Putamen (tissue), 1 donor: ENCODE measurements around the gene ABCD1.

Experiments
- DNase-seq: peaks from one replicate; pipeline ENCODE4 v3.0.0-alpha.2; 2016; ENCODE audit warnings: low spot score

Gene ABCD1

DNA sequence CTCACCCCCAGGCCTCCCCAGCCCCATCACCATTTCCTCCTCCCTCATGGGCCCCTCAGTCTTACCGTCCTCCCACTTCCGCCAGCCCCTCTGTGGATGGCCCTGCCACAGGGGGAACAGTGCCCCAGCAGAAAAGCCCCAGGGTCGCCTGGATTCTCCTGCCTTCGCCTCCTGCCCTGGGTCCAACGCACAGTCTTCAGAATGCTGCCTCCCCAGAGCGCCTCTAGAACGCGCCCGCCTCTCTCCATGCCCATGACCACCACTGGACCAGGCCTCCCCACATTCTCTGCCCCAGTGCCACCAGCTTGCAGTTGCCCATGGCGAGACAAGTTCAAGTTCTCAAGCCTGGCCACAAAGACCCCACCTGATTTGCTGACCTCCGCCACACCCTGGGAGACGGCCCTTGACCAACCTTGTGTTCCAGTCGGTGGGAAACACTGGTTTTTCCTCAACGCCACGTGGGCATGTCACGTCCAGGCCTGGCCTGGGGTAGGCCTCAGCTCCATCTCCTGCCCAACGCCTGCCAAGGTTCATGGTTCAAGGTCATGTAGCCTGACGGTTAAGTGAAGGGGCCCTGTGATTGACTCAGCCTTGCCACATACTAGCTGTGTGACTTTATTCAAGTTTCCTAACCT, 38.8 kb downstream of the ABCD1 start:
- DNase-seq, result no peak

- DNase-seq, result peak; percentile 86
These were observed 39.5 kb downstream of the ABCD1 start, which contains the start of gene PLXNB3 for GRCh38 chrX:153763989-153764755. PLXNB3 (plus strand) TSS chrX:153764249; CDS start chrX:153765536, 1,287 bp downstream.

DNA sequence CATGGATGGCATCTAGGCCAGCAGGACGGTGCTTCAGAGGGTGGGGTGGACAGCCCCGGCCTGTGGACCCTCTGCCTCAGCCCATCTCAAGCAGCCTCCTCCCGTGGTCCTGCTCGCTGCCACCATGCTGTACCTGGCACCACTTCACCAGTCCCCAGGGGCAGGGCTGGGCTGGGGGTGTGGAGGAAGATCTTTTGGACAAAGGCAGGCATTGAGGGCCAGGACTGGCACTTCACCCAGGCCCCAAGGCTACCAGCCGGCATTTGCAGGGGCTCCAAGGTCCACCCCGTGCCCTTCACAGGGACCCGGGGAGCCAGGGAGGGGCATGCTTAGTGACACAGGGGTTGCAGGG, 40.1 kb downstream of the ABCD1 start:
- DNase-seq, result no peak

DNA sequence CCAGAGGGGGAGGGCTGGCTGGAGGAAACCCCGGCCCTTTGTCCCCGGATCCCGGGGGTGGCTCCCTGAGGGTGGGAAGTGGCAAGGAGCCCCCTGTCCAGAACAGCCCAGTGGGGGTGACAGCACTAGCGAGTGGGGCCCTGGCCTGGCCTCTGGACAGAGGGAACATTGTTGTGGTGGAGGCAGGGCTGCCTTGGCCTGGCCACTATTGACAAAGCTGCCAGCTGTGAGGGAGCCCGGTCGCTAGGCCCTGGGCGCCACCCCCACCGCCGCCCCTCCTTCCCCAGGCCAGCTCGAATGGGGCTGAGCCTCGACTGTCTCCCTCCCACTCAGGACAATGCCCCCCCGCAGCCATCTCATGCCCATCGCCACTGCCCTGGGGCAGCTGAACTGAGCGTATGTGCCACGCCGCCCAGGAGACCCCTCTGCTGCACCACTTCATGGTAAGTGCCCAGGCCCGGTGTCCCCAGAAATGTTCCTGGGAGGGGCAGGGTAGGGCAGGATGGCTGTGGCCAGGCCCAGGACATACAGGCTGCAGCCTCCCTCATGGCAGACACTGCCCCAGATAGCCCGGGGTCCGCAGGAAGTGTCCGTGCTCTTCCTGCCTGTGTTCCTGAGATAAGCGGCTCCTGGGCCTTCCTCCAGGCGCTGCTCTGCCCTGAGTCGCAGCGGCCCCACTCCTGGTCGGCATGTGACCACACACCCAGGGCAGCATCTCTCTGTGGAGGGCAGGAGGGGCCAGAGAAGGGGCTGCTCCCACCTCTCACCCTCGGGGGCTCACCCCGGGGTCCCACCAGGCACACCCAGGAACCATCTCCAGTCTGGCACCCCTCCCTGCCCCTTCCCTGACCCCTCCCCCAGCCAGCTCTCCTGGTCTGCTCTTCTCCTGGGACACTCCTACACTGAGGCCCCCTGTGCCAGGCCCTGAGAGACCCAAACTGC, 40.8 kb downstream of the ABCD1 start:
- DNase-seq, result peak; percentile 93

DNA sequence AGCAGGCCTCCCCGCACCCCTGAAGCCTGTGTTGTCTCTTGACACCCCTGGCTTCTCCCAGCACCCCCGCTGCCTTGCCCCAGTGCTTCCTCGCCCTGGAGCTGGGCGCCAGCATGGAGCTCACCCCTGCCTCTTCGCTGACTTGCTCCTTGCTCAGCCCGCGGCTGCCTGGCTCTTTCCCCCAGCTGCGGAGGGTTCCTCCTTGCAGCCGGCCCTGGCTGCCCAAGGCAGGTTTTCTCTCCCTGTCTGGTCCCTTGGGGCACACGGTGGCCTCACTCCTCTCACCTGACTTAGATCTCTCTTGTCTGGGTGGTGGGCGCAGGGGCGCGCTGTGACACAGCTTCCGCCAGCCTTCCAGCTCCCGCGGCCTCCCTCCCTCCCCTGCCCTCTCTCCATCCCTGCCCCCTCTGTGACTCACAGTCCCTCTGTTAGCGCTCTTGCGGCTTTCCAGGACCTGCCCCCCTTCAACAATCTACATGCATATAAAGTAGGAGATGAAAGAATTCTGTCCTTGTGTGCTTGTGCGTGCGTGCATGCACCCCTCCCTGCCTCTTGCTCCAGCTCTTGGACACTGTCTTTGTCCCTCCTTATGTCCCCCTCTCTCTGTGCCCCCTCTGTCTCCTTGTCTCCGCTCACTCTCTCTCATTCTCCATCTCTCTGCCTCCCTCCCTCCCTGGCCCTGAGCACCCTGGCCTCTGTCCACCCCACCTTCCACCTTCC, 41.6 kb downstream of the ABCD1 start:
- peak; percentile 74 for DNase-seq

GRCh38 chrX:153766871-153767673, 42.4 kb downstream of the ABCD1 start:
- DNase-seq, result no peak

DNA sequence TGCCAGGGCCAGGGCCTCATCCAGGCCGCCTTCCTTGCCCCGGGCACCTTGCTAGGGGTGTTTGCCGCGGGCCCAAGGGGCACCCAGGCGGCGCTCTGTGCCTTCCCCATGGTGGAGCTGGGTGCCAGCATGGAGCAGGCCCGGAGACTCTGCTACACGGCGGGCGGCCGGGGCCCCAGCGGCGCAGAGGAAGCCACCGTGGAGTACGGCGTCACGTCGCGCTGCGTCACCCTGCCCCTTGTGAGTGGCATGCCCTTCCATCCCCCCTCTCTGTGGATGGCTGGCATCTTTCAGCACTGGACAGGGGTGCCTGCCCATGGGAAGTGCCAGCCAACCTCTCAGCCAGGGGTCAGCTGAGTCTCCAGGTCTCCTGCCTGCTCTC, 43.0 kb downstream of the ABCD1 start:
- DNase-seq, result no peak

DNA sequence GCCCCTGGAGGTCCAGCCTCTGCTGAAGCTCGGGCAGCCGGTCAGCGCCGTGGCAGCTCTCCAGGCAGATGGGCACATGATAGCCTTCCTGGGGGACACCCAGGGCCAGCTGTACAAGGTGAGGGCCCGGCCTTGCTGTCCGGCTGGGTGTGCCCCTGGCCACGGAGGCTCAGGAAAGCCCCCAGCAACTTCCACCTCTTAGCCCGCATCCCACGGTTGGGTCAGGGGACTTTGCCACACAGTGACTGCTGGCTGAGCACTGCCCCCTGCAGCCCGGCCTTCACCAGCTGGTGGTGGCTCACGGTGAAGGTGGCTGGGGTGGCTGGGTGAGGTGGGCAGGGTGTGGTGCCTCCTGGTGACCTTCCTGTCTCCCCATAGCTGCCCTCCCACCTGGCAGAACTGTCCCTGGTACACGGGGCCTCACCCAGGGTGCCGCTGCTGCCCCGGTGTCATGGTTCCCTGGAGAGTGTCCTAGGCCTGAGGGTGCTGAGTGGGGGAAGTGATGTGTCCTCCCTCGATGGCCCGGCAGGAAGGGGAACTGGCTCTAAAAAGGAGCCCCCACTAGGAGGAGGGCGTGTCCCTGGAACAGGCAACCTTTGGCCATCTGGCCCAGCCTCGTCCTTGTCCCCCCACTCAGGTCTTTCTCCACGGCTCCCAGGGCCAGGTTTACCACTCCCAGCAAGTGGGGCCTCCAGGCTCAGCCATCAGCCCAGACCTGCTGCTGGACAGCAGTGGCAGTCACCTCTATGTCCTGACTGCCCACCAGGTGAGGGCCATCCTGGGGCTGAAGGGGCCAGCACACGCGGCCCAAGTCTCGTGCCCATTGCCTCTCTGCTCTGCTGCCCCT, 43.9 kb downstream of the ABCD1 start:
- DNase-seq, result no peak

DNA sequence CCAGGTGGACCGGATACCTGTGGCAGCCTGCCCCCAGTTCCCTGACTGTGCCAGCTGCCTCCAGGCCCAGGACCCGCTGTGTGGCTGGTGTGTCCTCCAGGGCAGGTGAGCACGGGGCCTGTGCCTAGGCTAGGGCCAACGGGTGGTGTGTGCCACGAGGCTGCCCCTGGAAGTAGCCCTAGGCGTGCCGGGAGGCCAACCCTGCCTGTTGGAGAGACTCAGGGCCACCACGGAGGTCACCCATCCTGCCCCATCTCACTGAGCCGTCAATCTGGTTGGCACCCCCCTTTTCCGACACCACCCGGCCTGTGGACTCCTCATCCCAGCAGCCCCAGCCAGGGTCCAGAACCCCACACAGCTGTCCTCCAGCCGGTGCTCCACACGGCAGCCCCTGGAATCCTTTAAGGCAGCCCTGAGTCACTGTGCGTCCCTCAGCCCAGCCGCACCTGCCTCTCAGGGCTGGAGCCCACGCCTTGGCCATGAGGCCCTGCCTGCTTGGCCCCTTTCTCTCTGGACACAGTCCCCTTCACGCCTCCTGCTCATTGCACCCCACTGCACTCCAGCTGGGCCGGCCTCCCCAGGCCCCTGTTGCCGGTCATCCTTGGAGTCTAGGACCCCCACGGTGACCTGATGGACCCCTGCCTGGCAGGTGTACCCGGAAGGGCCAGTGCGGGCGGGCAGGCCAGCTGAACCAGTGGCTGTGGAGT, 44.7 kb downstream of the ABCD1 start:
- no peak for DNase-seq

DNA sequence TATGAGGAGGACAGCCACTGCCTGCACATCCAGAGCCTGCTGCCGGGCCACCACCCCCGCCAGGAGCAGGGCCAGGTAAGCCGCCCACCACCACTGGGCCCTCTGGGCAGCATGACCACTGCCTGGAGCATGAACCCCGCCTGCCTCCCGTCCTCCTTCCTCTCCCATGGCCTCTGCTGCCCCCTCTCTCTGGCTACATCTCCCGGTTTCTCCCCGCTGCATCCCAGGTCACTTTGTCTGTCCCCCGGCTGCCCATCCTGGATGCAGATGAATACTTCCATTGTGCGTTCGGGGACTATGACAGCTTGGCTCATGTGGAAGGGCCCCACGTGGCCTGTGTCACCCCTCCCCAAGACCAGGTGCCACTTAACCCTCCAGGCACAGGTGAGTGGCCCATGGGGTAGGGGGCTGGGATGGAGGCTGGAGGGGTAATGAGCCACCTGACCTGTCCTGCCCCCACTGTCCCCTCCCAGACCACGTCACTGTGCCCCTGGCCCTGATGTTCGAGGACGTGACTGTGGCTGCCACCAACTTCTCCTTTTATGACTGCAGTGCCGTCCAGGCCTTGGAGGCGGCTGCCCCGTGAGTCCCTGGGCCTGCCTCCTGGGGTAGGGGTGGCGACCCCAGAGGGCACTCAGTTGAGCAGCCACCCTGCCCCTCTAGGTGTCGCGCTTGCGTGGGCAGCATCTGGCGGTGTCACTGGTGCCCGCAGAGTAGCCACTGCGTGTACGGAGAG, 45.4 kb downstream of the ABCD1 start:
- no peak for DNase-seq

GRCh38 chrX:153770601-153771414, 46.2 kb downstream of the ABCD1 start:
- no peak for DNase-seq

DNA sequence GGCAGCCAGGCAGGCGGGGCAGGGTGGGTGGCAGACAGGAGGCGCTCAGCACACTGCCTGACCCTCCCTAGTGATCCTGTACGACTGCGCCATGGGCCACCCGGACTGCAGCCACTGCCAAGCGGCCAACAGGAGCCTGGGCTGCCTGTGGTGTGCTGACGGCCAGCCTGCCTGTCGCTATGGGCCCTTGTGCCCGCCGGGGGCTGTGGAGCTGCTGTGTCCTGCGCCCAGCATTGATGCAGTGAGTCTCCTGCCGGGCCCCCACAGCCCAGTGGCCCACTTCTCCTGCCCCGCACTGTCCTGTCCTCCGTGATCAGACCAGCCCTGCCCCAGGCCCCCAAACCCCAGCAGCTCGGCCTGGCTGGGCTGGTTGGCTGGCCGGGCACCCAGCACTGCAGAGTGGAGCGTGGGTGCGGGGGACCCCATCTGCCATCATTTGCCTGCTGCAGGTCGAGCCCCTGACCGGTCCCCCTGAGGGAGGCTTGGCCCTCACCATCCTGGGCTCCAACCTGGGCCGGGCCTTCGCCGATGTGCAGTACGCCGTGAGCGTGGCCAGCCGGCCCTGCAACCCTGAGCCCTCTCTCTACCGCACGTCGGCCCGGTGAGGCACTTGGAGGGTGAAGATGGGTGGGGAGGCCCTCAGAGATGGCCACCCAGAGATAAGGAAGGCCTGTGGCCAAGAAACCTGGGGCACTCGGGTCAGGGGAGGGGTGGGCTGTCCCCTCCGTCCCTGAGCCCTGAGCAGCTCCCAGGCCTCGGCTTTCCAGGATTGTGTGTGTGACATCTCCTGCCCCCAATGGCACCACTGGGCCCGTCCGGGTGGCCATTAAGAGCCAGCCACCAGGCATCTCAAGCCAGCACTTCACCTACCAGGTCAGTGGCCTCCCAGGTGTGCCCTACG, 47.0 kb downstream of the ABCD1 start:
- DNase-seq, result no peak

DNA sequence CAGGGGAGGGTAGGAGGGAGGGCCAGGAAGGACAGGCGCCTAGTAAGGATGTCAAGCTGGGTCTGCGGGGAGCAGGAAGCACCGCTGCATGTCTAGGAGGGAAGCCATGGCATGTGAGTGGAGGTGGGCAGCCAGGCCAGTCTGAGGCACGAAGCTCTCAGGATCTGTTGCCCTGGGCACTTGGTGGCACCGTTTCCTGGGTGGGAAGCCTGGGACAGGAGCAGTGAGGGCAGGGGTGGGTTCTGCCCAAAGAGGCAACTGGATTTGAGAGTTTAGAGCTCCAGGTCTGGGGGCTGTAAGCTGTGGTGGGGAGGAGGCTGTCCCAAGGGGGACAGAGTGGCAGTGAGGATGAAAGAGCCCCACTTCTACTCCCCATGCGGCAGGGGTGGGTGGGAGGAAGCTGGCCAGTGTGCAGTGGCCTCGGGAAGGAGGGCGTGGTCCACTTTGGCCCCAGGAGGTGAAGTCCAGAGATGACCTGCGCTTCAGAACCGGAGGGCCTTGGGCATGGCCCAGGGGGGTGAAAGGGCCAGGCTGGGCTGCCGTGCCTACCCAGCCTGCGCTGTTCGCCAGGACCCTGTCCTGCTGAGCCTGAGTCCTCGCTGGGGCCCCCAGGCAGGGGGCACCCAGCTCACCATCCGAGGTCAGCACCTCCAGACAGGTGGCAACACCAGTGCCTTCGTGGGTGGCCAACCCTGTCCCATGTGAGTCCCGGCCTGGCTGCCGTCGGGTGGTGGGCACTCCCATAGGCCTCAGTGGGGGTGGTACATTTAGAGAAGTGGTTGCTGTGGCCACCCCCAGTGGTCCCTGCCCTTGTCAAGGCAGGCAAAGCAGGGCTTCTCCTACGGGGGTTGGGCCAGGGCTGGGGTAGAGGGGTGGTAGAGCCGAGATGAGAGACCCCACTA, 47.9 kb downstream of the ABCD1 start:
- DNase-seq, result no peak

DNA sequence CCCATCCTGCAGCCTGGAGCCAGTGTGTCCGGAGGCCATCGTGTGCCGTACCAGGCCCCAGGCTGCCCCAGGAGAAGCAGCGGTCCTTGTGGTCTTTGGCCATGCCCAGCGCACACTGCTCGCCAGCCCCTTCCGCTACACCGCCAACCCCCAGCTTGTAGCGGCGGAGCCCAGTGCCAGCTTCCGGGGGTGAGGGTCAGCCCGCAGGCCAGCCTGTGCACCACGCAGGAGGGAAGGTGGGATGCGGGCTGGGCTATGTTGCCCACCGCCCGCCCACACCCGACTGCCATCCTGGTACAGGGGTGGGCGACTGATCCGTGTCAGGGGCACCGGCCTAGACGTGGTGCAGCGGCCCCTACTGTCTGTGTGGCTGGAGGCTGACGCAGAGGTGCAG, 48.6 kb downstream of the ABCD1 start:
- no peak for DNase-seq

GRCh38 chrX:153773741-153774575, 49.3 kb downstream of the ABCD1 start:
- DNase-seq, result no peak
